ENCODE results near the gene SH2D4B.
A peak's percentile ranks its signal among the peaks of the same experiment; 100 is the strongest.

The SH2D4B gene

GRCh38 chr10:80537736-80538480, at the start of gene SH2D4B:
Gene SH2D4B, plus strand, starts transcription at chr10:80537902. Its CDS starts 430 bp downstream, at chr10:80538332.
- no peak for DNase-seq

GRCh38 chr10:80488539-80489066, 49.1 kb upstream of the SH2D4B start:
- DNase-seq, result no peak

DNA sequence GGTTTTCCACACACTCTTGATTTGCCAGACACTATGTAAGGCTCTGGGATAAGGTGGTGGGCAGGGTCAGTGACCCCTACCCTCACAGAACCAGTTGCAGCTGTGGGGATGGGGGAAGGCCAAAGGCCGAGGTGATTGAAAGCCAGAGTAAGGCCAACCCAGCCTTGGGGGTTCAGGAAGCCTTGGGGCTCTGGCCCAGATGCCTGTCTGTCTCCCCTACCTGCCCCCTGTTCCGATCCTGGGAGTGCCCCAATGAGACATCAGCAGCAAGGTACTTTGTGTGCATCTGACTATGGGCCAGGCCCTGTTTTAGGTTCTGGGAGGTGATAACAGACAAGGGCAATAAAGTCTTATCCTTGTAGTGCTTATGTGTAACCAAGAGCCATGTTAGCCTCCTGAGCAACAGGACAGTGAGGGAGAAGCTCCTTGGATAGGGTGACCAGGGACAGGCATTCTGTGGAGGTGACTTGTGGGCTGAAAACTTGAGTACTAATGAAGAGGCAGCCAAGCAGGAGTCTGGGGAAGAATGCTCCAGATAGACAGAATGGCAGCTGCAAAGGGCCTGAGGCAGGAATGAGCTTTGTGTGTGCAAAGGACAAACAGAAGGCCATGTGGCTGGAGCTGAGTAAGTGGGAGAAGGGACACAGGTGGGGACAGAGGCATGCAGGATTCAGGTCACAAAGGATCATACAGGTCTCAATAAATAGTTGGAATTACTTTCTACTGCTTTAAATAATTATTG, 48.2 kb upstream of the SH2D4B start:
- DNase-seq, result no peak

DNA sequence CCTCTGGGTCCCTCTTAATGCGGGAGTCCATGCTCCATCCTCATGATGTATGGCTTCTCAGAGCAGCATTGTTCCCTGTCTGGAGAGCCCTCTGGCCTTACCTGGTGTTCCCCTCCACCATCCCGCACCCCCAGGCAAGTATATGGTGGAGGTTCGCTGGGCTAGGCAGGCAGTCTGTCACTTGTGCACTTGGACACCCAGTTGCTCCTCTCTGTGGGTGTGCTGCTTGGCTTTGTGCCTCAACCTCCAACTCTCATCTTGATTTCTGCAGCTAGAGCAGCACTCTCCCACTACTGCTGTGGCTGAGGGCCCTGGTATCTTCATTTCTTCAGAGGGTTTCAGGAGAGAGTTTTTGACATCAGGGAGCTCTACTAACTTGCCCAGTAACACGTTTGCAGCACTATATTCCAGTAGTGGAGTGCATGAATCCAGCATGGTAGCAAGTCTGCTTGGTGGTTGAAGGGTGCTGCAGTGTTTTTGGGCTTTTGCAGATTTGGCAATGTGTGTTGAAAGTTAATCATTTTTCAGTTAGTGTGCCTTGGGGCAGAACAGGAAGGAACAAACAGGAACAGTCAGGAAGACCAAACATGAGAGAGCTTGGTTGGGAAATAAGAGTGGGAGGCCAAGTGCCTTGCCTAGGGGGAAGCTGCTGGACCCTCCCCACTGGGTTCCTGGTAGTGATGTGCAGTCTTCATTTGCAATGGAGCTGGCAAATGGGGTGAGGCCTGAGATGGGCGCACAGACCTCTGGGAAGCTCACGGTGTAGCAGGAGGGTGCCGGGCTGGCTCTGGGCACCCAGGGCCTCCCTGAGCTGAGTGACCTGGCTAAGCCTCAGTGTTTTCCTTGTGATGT, 46.2 kb upstream of the SH2D4B start:
- no peak for DNase-seq

DNA sequence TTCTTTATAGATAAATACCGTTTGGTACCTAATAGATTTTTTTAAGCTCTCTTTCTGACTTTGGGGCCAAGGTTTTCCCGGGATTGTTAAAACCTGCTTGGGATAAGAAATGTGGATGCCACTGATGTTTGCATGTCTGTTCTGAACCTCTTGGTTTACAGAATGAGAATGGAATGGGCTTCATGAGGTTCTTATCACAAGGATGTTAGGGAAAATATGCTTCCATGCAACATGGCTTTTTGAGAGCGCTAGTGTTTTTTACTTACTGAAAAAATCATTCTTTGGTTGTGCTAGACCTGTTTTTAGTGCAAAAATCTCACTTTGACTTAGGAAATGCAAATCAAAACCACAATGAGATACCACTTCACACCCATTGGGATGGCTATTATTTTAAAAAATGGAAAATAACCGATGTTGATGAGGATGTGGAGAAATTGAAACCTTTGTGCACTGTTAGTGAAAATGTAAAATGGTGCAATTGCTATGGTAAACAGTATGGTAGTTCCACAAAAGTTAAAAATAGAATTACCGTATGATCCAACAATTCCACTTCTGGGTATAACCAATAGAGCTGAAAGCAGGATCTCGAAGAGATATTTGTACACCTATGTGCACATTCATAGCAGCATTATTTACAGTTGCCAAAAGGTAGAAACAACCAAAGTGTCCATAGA, 44.7 kb upstream of the SH2D4B start:
- no peak for DNase-seq

- DNase-seq, result peak; percentile 85
These were observed 44.1 kb upstream of the SH2D4B start for GRCh38 chr10:80493522-80494051.

GRCh38 chr10:80496555-80497172, 41.0 kb upstream of the SH2D4B start:
- DNase-seq, result no peak

- peak; percentile 81 for DNase-seq
These were observed 40.3 kb upstream of the SH2D4B start for GRCh38 chr10:80497187-80498077.

DNA sequence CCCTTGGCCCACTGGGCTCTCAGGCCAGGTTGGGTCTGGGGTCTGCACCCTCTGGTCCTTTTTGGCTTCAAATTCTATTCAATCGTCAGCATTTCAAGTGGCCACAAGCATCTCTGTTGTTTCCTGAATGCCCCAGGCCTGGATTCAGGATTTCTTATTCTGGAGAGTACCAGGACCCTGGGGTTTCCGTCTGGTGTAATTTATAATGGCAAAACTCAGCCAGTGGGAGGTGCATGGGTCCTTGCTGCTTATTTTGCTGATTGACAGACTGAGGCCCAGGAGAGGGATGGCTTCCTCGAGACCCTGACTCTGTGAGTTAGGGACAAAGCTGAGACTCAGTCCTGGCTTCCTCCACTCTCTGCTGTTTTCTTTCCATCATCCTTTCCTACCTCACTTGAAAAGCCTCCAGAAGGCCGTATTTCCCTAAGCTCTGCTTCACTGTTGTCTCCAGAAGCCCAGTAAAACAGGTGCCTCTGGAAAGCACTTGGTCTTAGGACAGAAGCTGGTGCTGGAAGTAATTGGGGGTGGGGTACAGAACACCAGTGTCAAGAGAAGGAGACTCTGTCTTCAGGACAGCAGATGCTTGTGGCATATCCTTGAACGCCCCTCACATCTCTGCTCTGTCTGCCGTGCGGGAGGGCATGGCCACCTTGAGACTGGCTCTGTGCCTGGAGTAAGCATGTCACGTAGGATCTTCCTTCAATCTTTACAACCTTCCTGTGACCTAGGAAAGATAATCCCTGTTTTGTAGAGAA, 39.4 kb upstream of the SH2D4B start:
- DNase-seq, result no peak

DNA sequence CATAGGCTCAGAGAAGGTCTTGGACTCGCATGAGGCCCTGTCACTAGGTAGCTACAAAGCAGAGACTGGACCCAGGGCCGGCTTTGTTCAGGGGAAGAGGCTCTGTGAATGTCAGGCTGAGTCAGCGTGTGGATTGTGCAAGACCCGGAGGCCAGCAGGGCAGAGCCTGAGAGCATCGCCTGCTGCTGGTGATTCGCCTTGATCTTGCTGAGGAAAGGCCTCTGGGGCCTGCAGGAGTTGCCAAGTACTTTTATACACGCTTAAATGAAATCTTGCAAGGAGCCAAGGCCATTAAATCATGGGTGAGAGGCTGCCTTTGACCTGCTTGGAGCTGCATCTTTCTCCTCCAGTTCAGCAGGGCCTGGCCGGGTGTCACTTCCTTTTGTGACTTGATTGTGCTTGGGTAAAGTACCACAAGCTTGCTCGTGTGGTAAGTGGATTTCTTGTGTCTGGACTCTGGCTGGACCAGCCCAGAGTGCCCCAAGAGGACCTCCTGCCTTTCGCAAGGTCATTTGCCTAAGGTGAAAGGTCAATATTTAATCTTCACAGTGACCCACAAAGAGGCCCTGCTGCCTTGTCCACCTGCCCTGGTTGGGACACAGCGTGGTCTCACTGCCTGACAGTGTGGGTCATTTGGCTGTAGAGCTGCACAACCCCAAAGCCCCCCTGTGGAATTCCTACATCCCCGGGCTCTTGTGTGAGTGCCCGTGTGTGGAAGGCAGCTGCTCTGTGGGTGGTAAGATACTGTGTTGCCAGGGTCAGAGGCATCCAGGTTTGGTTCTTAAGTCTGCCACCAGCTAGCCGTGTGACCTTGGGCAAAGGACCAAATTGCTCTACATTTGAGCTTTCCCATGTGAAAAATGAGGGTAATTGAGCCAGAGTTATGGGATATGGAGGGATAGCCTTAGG, 38.6 kb upstream of the SH2D4B start:
- peak; percentile 97 for DNase-seq

GRCh38 chr10:80500572-80501380, 36.9 kb upstream of the SH2D4B start:
- DNase-seq, result peak; percentile 41

DNA sequence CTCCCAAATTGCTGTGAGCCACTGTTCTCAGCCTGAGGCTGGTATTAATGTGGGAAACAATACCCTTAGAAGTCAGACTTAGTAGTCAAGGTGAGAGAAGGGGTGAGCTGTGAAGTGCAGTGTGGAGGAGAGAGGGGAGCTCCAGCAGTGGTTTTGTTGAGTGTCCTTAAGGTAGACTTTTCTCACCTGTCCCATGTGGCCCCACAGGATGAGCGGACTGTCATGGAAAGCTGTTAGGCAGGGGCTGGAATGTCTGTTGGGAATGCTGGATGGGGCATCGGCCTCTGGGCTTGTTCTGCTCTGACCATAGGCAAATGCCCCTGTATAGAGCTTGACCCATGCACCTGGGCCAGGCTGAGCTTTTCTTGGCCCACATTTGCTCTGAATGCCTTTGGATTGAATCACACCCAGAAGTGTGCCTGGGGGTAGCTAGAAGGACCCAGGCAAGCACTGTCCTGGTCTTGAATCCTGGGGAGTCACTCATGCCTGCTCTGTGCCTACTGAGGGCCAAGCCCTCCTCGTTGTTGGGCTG, 36.3 kb upstream of the SH2D4B start:
- DNase-seq, result no peak

DNA sequence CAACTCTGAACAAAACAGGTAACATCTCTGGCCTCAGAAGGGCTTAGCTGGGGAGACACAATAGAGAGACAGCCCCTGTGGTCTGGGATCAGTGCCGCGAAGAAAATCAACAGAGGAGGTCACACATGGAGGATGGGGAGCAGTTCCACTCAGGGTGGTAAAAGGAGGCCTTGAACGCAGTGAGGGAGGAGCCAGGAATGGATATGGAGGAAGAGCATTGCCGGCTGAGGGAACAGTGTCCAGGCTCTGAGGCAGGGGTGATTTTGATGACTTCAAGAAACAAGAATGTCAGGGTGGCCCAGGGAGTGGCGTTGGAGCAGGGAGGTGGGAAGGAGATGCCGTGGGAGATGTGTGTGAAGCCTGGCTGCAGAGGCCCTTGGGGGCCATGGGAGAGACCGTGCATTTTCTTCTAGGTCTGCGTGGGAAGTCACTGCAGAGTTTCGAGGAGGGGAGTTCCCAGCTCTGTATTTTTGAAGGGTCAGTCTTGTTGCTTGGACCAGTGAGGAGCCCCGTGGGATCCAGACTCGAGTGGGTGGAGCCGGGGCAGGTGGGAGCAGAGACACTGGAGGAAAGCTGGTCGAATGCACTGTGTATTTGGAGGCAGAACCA, 35.7 kb upstream of the SH2D4B start:
- DNase-seq, result no peak

DNA sequence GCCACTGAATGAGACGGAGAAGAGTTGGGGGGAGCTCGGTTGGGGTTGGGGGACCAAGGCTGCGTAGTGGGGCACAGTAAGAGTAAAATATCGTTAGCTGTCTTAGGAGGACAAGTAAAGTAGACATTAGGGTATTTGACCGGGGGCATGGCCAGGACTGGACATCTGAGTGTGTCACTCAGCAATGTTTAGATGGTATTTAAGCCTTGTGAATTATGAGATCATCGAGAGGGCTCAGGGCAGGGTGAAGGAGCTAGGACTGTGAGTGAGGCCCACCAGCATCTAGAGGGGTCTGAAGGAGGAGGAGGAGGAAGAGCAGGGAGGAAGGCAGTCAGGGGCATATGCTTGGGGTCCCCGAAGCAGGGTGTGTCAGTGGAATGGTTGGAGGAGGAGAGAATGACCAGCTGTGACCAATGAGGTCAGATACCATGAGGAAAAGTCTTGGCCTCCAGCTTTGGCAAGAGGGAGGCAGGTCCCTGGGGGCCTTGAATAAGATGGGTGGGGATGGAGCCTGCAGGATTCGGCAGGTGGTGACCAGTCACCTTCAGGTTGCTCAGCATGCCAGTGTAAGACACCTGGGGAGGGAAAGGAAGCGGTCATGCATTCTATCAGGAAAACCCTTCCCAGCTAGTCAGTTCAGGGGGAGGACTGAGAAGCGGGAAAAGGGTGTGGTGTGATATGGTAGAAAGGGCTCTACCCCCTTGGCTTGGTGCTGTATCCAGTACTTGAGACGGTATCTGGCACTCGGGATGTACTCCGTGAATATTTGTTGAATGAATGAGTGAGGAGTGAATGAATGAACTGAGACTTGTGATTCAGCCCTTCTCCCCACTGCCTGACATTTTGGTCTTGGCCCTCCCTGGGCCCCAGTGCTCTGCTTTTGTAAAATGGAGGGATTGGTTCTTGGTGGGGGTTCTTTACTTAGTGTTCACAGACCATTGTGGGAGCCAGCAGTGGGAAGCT, 34.8 kb upstream of the SH2D4B start:
- no peak for DNase-seq

DNA sequence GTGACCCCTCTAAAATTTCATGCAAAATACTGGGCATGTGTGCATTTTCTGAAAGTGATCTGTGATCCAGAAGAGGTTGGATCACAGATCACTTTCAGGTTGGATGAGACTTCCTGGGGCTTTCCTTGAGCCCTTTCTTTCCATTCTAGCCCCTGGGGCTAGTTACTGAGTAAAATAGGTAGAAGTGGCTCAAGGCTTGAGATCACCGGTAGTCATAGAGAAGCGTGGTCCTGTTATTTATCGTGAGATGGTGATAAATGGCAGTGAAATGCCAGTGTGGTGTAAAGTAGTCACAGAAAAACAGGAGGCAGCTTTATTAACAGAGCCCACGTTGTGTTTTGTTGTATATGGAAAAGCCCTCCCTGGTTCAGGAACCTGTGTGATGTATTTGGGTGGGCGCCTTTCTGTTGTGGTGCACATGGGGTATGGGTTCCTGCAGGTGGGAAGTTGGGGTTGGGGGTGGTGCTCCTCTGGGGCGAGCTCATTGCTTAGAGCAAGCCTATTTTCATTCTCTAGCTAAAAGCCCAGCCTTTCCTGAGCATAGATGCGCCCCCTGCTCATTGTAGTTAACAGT, 34.0 kb upstream of the SH2D4B start:
- no peak for DNase-seq
